GM12878 (cell line): ENCODE data around the gene APH1B. TPM values are rescaled to one million over a fixed set of nuclear protein-coding genes. Genes with fewer than 3 reads are reported as not detected.

ENCODE experiments used
- ATAC-seq: fragments of 200-7000 bp; cut with Tn5 transposase; 3 replicates; pipeline ENCODE4 v1.9.1; 2020; ENCODE audit warnings: mild to moderate bottlenecking, moderate library complexity
- BruUV-seq: library from RNA; stranded (reverse); fragments of 400-500 nt; replicated peaks from 2 replicates; lab custom pipeline; 2021; lab: Mats Ljungman, UMichigan
- CTCF ChIA-PET: fragments of 300-600 bp; sonication (Branson Sonifier 250); formaldehyde crosslinking; extraction: SDS; loops from one replicate; lab custom pipeline; 2021; ENCODE audit warnings: inconsistent platforms; lab: Yijun Ruan, JAX
- POLR2A ChIA-PET: fragments of 350-600 bp; formaldehyde crosslinking; extraction: SDS; loops from one replicate; lab custom pipeline; 2021; ENCODE audit warnings: inconsistent platforms; lab: Charles Lee
- RAD21 ChIA-PET: fragments of 300-600 bp; sonication (Branson Sonifier 250); formaldehyde crosslinking; loops from one replicate; lab custom pipeline; 2023; ENCODE audit warnings: antibody characterized with exemption; ENCODE audit not compliant: unreplicated experiment; lab: Charles Lee
- SMC1A ChIA-PET: fragments of 300-600 bp; sonication (Branson Sonifier 250); formaldehyde crosslinking; loops from one replicate; lab custom pipeline; 2023; ENCODE audit not compliant: unreplicated experiment, uncharacterized antibody; lab: Charles Lee
- DNase-seq: peaks from one replicate; pipeline ENCODE4 v3.0.0-alpha.2; 2011; ENCODE audit warnings: low read depth, low spot score
- FAIRE-seq: peaks from 3 replicates; lab custom pipeline; 2011; peaks lifted over from hg19 to GRCh38; lab: Jason Lieb, UNC
- H2AFZ ChIP-seq: 2 replicates; pipeline ENCODE4 v1.6.0; 2011; ENCODE audit warnings: low read depth, low read length, control low read depth; ENCODE audit not compliant: control insufficient read depth
- H3K27ac ChIP-seq: 2 replicates; pipeline ENCODE4 v1.5.1; 2011; ENCODE audit warnings: control low read depth; ENCODE audit not compliant: control insufficient read depth, insufficient read depth
- H3K27me3 ChIP-seq, 2 experiments: replicated peaks in 1 of 2; 2 replicates each; pipeline versions ENCODE4 v1.6.0 to v1.6.1; 2011; ENCODE audit warnings: low read length in 1 of 2; ENCODE audit not compliant: control insufficient read depth in 2 of 2, insufficient read depth in 2 of 2
- H3K36me3 ChIP-seq, 2 experiments: 2 replicates each; pipeline ENCODE4 v1.5.1; 2011; ENCODE audit warnings: low read length in 1 of 2; ENCODE audit not compliant: control insufficient read depth in 2 of 2, insufficient read depth in 2 of 2
- H3K4me1 ChIP-seq: 2 replicates; pipeline ENCODE4 v1.6.1; 2011; ENCODE audit warnings: mild to moderate bottlenecking, low read length, moderate library complexity, mixed read lengths; ENCODE audit not compliant: control insufficient read depth, insufficient read depth
- H3K4me2 ChIP-seq: 2 replicates; pipeline ENCODE4 v1.6.0; 2011; ENCODE audit warnings: control low read depth; ENCODE audit not compliant: control insufficient read depth, insufficient read depth
- H3K4me3 ChIP-seq: fragments of 200-600 bp; sonication (generic); 2 replicates; pipeline ENCODE4 v1.5.1; 2016
- H3K79me2 ChIP-seq: 2 replicates; pipeline ENCODE4 v1.6.0; 2011; ENCODE audit warnings: low read length; ENCODE audit not compliant: control insufficient read depth, insufficient read depth
- H3K9ac ChIP-seq: 2 replicates; pipeline ENCODE4 v1.8.0; 2011; ENCODE audit warnings: low read length, control low read depth, mixed read lengths; ENCODE audit not compliant: control insufficient read depth, insufficient read depth
- H3K9me3 ChIP-seq: replicated peaks from 3 replicates; pipeline ENCODE4 v1.5.1; 2011; ENCODE audit warnings: mild to moderate bottlenecking, low read length; ENCODE audit not compliant: control insufficient read depth, insufficient read depth
- H4K20me1 ChIP-seq: 2 replicates; pipeline ENCODE4 v1.6.0; 2011; ENCODE audit not compliant: control insufficient read depth, insufficient read depth
- BHLHE40 ChIP-seq, 2 experiments: fragments of 450-650 bp in 1 of 2; IDR thresholded peaks; 2 replicates each; pipeline ENCODE4 v1.6.1; 2011 to 2017; ENCODE audit warnings: low read depth in 2 of 2, borderline replicate concordance in 1 of 2, improper control_type of control experiment in 1 of 2, low read length in 1 of 2, mild to moderate bottlenecking in 1 of 2
- CHD2 ChIP-seq: IDR thresholded peaks from 2 replicates; pipeline ENCODE4 v1.6.1; 2011; ENCODE audit warnings: low read depth, low read length, improper control_type of control experiment, borderline replicate concordance
- CHD4 ChIP-seq: fragments of 200-600 bp; sonication (generic); IDR thresholded peaks from 2 replicates; pipeline ENCODE4 v1.6.1; 2016; ENCODE audit warnings: mild to moderate bottlenecking
- EP300 ChIP-seq, 2 experiments: fragments of 150-350 bp in 1 of 2; IDR thresholded peaks; 2 replicates each; pipeline ENCODE4 v1.6.1; 2011 to 2012; ENCODE audit warnings: low read depth in 2 of 2, low read length in 2 of 2, borderline replicate concordance in 1 of 2, improper control_type of control experiment in 1 of 2, inconsistent platforms in 1 of 2; ENCODE audit not compliant: control insufficient read depth in 1 of 2
- MXI1 ChIP-seq: fragments of 150-350 bp; IDR thresholded peaks from 2 replicates; pipeline ENCODE4 v1.6.1; 2011; ENCODE audit warnings: low read depth, mild to moderate bottlenecking, inconsistent platforms, low read length, improper control_type of control experiment
- NR2F1 ChIP-seq: fragments of 450-650 bp; conservative IDR thresholded peaks from 2 replicates; pipeline ENCODE4 v1.6.1; 2017; ENCODE audit warnings: mild to moderate bottlenecking
- NRF1 ChIP-seq: conservative IDR thresholded peaks from 2 replicates; pipeline ENCODE4 v1.6.1; 2011; ENCODE audit warnings: mild to moderate bottlenecking, low read depth, low read length, improper control_type of control experiment
- SMC3 ChIP-seq: IDR thresholded peaks from 2 replicates; pipeline ENCODE4 v1.6.1; 2011; ENCODE audit warnings: low read length, improper control_type of control experiment, borderline replicate concordance
- ZBED1 ChIP-seq: IDR thresholded peaks from 2 replicates; pipeline ENCODE4 v1.6.1; 2016; ENCODE audit warnings: borderline replicate concordance
- ZNF207 ChIP-seq: fragments of 450-650 bp; IDR thresholded peaks from 2 replicates; pipeline ENCODE4 v1.6.1; 2014; ENCODE audit warnings: antibody characterized with exemption, mild to moderate bottlenecking, borderline replicate concordance
- ZSCAN29 ChIP-seq: fragments of 450-650 bp; IDR thresholded peaks from 2 replicates; pipeline ENCODE4 v1.6.1; 2017; ENCODE audit warnings: mild to moderate bottlenecking, moderate library complexity
- in situ Hi-C: fragments of 300-500 bp; cut with MboI; formaldehyde crosslinking; loops from 9 replicates; pipeline ENCODE4 v1.14.3; 2018; ENCODE audit warnings: mixed read lengths
- intact Hi-C: fragments of 100-400 bp; cut with micrococcal nuclease; formaldehyde crosslinking; loops from one replicate; pipeline ENCODE4 v1.14.2; 2022; ENCODE audit not compliant: unreplicated experiment
- polyA plus RNA-seq, 11 experiments: library from polyadenylated mRNA; depleted of rRNA in 4 of 11; unstranded in 6 of 11; stranded (reverse) in 5 of 11; fragments of >200 nt; fragmentation: Nextera tagmentation in 4 of 11; fragmentation: Illumina TruSeq in 1 of 11; extraction: Ambion mirVana in 4 of 11; extraction: Trizol in 1 of 11; gene quantifications; 1 replicate in 1 of 11; 2 replicates in 10 of 11; pipeline versions ENCODE4 v1.2.1 to v1.2.3, GENCODE V29; 2011 to 2016; ENCODE audit warnings: inconsistent platforms in 2 of 11, missing spikeins in 2 of 11, low read depth in 1 of 11
- total RNA-seq, 4 experiments: library from RNA; depleted of rRNA in 3 of 4; stranded (reverse); fragments of >200 nt in 3 of 4; fragmentation: Illumina TruSeq in 1 of 4; extraction: Trizol in 1 of 4; gene quantifications; 2 replicates each; pipeline versions ENCODE4 v1.2.1 to v1.2.3, GENCODE V29; 2013 to 2021
- TF ChIP-seq, protein P1 (sequence below): fragments of 150-350 bp; IDR thresholded peaks from 2 replicates; pipeline ENCODE4 v1.6.1; 2014; ENCODE audit warnings: mild to moderate bottlenecking, low read depth, low read length
- TF ChIP-seq, protein P2 (sequence below): fragments of 450-650 bp; IDR thresholded peaks from 2 replicates; pipeline ENCODE4 v1.6.1; 2017; ENCODE audit warnings: borderline replicate concordance
- TF ChIP-seq, protein P3 (sequence below): fragments of 150-350 bp; IDR thresholded peaks from 2 replicates; pipeline ENCODE4 v1.6.1; 2016; ENCODE audit warnings: low read depth, low read length
- TF ChIP-seq, protein P4 (sequence below): fragments of 450-650 bp; conservative IDR thresholded peaks from 2 replicates; pipeline ENCODE4 v1.6.1; 2017; ENCODE audit warnings: mild to moderate bottlenecking, moderate library complexity

APH1B gene
- total and polyA plus RNA-seq, 10 of the 15 experiments (the other 5 are each of a cell fraction or from before 2014, with no cell fraction given), result 5.0 to 20.8 (median 11.1) TPM

DNA sequence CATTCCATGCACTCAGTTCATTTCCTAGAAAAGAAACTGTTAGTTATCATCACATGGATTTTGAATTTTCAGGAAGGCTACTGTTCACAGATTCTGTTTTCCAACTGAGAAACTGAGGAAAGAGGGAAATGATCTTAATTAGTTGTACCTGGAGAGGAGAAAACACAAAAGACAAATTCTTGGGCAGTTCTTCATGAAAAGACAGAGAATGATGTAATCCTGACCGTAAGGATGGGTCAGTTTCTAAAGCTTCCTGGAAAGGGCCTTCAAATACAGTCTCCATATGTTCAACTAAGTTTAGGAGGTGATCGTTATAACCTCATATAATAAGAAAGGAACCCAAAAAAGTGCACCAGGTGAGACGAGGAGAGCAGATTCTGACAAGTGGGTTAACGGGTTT lies 59.6 kb downstream of the APH1B start (continued):
- TF ChIP-seq EP300 (IDR thresholded peaks at IDR 0.05; ENCODE audit: borderline replicate concordance in 1 of 2, control insufficient read depth in 1 of 2, low read depth in 2 of 2, low read length in 2 of 2) (no peak), ZNF207 (no peak), ZSCAN29 (no peak), BHLHE40 (IDR thresholded peaks at IDR 0.05; ENCODE audit: borderline replicate concordance in 1 of 2, low read depth in 2 of 2, low read length in 1 of 2) (no peak)
- TF ChIP-seq, protein P1, sequence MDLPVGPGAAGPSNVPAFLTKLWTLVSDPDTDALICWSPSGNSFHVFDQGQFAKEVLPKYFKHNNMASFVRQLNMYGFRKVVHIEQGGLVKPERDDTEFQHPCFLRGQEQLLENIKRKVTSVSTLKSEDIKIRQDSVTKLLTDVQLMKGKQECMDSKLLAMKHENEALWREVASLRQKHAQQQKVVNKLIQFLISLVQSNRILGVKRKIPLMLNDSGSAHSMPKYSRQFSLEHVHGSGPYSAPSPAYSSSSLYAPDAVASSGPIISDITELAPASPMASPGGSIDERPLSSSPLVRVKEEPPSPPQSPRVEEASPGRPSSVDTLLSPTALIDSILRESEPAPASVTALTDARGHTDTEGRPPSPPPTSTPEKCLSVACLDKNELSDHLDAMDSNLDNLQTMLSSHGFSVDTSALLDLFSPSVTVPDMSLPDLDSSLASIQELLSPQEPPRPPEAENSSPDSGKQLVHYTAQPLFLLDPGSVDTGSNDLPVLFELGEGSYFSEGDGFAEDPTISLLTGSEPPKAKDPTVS, result no peak

DNA sequence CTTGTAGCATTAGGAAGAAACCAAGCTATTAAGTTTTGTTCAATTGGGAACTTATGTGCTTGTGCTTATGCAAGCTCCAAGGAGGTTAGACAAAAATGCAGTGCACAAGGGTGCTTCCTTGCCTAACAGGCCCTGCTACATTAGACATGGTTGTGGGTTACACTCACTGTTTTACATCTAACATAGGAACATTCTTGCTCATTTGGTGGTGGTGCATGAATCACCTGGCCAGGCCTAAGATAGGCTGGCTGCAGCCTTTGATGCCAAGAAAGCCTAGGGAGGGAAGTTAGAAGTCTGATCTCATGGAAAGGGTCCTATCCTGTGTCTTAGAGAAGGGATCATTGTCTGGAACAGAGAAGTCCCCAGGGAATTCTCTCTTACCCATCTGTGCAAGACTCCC lies 60.8 kb downstream of the APH1B start:
- ChIA-PET CTCF (interaction anchor here (0.6 to 1.6 kb wide), 2 partner anchors 64 to 67 kb away, joined by 3 to 4 read pairs; no protein-coding TSS in a partner anchor), RAD21 (interaction anchor here (0.8 to 1.3 kb wide), 2 partner anchors 48 to 49 kb away, joined by 3 read pairs; no protein-coding TSS in a partner anchor), POLR2A (no interaction called here), SMC1A (interaction anchor here (2.1 kb wide), 2 partner anchors 13 to 49 kb away, joined by 5 to 7 read pairs; no protein-coding TSS in a partner anchor)
- in situ Hi-C loops (no loop called here), intact Hi-C loops (no loop called here)
- FAIRE-seq, result no peak
- ATAC-seq, result no peak
- BruUV-seq, result no TSS peak
- Histone ChIP-seq H3K4me1 (no peaks in the 10 kb centered on the region), H4K20me1 (no peaks in the 10 kb centered on the region), H3K9ac (no peak overlapping the region), H3K4me2 (no peak overlapping the region), H3K79me2 (no peaks in the 10 kb centered on the region), H3K36me3 (no peaks in the 10 kb centered on the region), H3K4me3 (no peak overlapping the region), H3K27me3 (peaks cover 0 to 1% of the 10 kb centered on the region in 2 experiments; a peak in 1 of 4 replicates), H3K27ac (no peak overlapping the region), H3K9me3 (no peaks in the 10 kb centered on the region), H2AFZ (no peak overlapping the region)
- DNase-seq, result no peak
- TF ChIP-seq NRF1, result no peak
- no peak for TF ChIP-seq ZBED1
- TF ChIP-seq, protein P2, sequence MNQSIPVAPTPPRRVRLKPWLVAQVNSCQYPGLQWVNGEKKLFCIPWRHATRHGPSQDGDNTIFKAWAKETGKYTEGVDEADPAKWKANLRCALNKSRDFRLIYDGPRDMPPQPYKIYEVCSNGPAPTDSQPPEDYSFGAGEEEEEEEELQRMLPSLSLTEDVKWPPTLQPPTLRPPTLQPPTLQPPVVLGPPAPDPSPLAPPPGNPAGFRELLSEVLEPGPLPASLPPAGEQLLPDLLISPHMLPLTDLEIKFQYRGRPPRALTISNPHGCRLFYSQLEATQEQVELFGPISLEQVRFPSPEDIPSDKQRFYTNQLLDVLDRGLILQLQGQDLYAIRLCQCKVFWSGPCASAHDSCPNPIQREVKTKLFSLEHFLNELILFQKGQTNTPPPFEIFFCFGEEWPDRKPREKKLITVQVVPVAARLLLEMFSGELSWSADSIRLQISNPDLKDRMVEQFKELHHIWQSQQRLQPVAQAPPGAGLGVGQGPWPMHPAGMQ, result no peak
- TF ChIP-seq CHD2, result no peak
- TF ChIP-seq MXI1, result no peak
- TF ChIP-seq, protein P3, sequence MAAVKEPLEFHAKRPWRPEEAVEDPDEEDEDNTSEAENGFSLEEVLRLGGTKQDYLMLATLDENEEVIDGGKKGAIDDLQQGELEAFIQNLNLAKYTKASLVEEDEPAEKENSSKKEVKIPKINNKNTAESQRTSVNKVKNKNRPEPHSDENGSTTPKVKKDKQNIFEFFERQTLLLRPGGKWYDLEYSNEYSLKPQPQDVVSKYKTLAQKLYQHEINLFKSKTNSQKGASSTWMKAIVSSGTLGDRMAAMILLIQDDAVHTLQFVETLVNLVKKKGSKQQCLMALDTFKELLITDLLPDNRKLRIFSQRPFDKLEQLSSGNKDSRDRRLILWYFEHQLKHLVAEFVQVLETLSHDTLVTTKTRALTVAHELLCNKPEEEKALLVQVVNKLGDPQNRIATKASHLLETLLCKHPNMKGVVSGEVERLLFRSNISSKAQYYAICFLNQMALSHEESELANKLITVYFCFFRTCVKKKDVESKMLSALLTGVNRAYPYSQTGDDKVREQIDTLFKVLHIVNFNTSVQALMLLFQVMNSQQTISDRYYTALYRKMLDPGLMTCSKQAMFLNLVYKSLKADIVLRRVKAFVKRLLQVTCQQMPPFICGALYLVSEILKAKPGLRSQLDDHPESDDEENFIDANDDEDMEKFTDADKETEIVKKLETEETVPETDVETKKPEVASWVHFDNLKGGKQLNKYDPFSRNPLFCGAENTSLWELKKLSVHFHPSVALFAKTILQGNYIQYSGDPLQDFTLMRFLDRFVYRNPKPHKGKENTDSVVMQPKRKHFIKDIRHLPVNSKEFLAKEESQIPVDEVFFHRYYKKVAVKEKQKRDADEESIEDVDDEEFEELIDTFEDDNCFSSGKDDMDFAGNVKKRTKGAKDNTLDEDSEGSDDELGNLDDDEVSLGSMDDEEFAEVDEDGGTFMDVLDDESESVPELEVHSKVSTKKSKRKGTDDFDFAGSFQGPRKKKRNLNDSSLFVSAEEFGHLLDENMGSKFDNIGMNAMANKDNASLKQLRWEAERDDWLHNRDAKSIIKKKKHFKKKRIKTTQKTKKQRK, result no peak
- no peak for TF ChIP-seq SMC3
- TF ChIP-seq, protein P4, sequence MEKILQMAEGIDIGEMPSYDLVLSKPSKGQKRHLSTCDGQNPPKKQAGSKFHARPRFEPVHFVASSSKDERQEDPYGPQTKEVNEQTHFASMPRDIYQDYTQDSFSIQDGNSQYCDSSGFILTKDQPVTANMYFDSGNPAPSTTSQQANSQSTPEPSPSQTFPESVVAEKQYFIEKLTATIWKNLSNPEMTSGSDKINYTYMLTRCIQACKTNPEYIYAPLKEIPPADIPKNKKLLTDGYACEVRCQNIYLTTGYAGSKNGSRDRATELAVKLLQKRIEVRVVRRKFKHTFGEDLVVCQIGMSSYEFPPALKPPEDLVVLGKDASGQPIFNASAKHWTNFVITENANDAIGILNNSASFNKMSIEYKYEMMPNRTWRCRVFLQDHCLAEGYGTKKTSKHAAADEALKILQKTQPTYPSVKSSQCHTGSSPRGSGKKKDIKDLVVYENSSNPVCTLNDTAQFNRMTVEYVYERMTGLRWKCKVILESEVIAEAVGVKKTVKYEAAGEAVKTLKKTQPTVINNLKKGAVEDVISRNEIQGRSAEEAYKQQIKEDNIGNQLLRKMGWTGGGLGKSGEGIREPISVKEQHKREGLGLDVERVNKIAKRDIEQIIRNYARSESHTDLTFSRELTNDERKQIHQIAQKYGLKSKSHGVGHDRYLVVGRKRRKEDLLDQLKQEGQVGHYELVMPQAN, result no peak
- TF ChIP-seq NR2F1, result no peak
- TF ChIP-seq CHD4, result no peak
